Activated naive CD4-positive, alpha-beta T cell (primary cell): ENCODE results near the gene GGA3.

Source experiments
- DNase-seq, 4 experiments: peaks; one replicate each; lab custom pipeline; 2025; lab: John Stamatoyannopoulos, UW

The GGA3 gene

GRCh38 chr17:75245011-75245410, 16.4 kb downstream of the GGA3 start:
- DNase-seq = no peak

GRCh38 chr17:75244133-75244866, 17.1 kb downstream of the GGA3 start:
- DNase-seq = no peak

GRCh38 chr17:75242461-75243042, 18.9 kb downstream of the GGA3 start:
- no peak for DNase-seq

- no peak for DNase-seq
Measured at GRCh38 chr17:75241996-75242460, 19.4 kb downstream of the GGA3 start.

GRCh38 chr17:75241502-75241901, 19.9 kb downstream of the GGA3 start:
- no peak for DNase-seq

- DNase-seq = no peak
Measured at GRCh38 chr17:75241143-75241430, 20.3 kb downstream of the GGA3 start.

GRCh38 chr17:75240394-75241142, 20.8 kb downstream of the GGA3 start:
- peak in 1 of 4 experiments; percentile 20 for DNase-seq

- no peak for DNase-seq
Measured at GRCh38 chr17:75239778-75240393, 21.5 kb downstream of the GGA3 start.

- no peak for DNase-seq
Measured at GRCh38 chr17:75239214-75239613, 22.2 kb downstream of the GGA3 start.

GRCh38 chr17:75238684-75239191, 22.7 kb downstream of the GGA3 start:
- peak in 3 of 4 experiments; percentile 24 to 56 (median 45) for DNase-seq

GRCh38 chr17:75238020-75238580, 23.3 kb downstream of the GGA3 start:
- no peak for DNase-seq

- no peak for DNase-seq
Measured at GRCh38 chr17:75237100-75238014, 24.0 kb downstream of the GGA3 start.

- no peak for DNase-seq
Measured at GRCh38 chr17:75232786-75233185, 28.6 kb downstream of the GGA3 start.

- no peak for DNase-seq
Measured at GRCh38 chr17:75231741-75232464, 29.5 kb downstream of the GGA3 start.

GRCh38 chr17:75231071-75231470, 30.3 kb downstream of the GGA3 start:
- DNase-seq = no peak

GRCh38 chr17:75228847-75229246, 32.6 kb downstream of the GGA3 start:
- DNase-seq = no peak

- no peak for DNase-seq
Measured at GRCh38 chr17:75228305-75228704, 33.1 kb downstream of the GGA3 start.

GRCh38 chr17:75227729-75228128, 33.7 kb downstream of the GGA3 start:
- DNase-seq = no peak

GRCh38 chr17:75225016-75225415, 36.4 kb downstream of the GGA3 start:
- no peak for DNase-seq

GRCh38 chr17:75219815-75220214, 41.6 kb downstream of the GGA3 start:
- DNase-seq = no peak
